ENCODE results near the gene RAPH1.
"Not testable (repeated sequence)": the region's sequence is repeated elsewhere in the genome, so short reads cannot be mapped to it uniquely, and the experiment has no call there.

Gene RAPH1

DNA sequence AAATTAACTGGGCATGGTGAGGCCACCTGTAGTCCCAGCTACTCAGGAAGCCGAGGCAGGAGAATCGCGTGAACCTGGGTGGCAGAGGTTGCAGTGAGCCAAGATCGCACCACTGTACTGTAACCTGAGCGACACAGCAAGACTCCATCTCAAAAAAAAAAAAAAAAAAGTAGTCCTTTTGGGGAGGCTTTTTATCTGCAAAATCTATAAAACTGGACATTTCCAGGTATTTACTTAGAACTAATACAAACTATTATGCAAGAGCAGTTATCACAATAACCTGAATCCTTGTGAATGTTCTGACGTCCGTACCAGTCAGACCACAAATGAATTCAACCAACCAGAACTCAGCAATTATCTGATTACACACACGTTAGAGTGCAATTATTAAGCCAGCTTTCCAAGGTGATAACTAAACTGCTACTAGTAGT lies 8.8 kb upstream of the RAPH1 start:
- no peak for DNase-seq

DNA sequence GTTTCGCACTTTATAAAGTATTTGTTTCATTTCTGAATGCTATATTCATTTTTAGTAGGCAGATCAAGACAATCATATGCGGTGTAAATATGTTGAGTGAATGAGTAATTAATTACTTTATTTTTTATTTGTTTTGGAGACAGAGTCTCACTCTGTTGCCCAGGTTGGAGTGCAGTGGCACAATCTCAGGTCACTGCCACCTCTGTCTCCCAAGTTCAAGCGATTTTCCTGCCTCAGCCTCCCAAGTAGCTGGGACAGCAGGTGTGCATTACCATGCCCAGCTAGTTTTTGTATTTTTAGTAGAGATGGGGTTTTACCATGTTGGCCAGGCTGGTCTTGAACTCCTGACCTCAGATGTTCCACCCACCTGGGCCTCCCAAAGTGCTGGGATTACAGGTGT lies 5.5 kb upstream of the RAPH1 start:
- DNase-seq = not testable (repeated sequence)

DNA sequence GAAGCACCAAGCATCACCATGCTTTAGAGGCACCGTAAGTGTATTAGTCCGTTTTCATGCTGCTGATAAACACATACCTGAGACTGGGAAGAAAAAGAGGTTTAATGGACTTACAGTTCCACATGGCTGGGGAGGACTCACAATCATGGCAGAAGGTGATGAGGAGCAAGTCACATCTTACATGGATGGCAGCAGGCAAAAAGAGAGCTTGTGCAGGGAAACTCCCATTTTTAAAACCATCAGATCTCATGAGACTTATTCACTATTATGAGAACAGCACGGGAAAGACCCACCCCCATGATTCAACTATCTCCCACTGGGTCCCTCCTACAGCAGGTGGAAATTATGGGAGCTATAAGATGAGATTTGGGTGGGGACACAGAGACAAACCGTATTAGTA lies 3.1 kb upstream of the RAPH1 start:
- DNase-seq = not testable (repeated sequence)

DNA sequence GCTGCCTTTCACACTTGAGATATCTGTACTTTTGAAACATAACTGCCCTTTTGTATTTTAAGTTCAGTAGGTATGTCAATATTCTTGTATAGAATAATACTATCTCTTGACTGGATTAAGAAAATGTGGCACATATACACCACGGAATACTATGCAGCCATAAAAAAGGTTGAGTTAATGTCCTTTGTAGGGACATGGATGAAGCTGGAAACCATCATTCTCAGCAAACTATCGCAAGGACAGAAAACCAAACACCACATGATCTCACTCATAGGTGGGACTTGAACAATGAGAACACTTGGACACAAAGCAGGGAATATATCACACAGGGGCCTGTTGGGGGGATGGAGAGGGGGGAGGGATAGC lies 1.5 kb upstream of the RAPH1 start:
- not testable (repeated sequence) for DNase-seq

DNA sequence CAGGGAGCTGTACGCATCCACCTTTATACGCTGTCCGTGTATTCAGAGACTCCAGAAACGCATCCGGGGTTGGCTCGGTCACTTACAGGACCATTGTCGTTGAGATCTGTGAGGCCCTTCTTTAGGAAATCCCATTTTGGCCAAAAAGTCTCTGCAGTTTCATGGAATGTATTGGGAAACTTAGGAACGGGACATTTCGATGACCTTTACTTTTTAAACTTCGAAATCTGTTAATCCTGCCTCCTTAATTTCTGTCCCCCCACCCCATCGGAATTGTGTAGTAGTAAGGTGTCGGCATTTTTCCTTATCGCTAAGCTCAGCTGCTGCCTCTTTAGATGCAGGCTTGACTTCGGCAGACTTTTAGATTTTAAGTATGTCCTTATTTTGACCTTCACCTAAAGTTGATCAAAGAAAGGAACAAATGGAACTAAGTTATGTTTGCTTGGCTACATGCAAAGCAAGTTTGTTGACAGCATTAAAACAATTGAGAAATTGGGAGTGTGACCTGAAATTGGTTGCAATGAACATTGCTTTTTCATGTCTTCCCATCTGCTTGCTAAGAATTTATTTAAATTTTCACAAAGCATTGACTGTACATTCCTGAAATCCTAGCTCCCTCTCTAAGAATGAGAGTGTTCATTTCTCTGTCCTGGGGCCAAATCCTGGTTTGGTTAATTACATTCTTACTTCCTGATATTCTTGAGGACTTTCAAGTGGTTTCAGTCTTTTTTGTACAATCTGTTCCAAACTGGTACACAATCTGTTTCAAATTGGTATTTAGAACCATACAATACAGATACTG lies 884 bp upstream of the RAPH1 start:
- DNase-seq = no peak

DNA sequence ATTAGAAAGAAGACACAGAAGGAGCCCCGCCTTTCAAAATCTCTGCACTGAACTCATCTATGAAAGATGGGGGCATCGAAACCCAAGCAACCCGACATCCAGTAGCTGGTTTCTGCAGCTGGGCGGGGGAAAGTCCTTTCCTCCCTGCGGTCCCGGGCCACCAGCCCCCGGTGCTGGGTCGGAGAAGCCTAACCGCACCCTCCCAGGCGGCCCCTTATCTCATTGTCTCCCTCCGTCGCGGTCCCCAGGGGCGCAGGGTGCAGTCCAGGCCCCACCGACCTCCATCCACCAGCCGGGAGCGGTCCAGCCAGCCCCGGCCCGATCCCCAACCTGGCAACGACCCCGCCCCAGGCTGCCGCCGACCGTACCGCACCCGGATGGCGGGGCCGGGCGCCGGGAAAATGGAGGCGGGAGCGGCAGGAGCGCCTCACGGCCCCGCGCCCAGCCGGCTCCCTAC lies 452 bp downstream of the RAPH1 start:
- no peak for DNase-seq

DNA sequence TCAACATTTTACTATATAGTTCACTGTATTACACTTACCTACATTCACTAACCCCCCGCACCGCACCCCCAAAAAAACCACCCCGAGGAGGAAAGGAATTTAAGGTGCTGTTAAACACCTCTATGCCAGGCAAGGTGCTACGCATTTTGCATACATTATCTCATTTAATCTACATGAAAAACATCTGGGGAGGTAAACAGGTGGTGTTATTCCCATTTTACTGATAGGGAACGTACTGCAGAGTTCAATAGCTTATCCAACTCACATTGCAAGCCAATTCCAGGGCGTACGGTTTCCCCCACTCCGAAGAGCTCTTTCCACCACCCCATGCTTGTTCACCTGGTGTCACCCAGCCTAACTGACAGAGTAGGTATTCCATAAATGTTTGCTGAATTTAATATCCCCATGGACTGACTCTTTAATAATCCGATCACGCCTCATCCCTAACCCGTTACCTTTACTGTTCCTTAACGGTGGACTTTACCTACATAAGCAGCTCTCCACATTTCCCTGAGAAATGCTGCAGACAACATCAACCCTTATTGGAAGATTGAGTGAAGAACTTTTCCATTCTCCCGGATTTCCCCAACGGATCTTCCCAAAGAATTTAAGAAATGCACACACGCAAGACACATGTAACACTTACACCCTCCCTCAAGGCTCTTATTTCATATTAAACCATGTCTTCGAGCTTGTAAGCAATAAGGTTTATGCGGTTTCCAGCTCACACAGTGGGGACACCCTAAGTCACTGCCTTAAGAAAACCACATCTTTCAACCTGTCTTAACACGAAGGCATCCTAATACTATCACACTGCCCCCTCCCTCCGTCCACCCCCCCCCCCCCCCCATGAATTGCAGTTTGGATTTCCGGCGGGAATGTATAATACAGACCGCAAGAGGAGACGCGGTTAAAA lies 1.2 kb downstream of the RAPH1 start:
- DNase-seq = no peak

DNA sequence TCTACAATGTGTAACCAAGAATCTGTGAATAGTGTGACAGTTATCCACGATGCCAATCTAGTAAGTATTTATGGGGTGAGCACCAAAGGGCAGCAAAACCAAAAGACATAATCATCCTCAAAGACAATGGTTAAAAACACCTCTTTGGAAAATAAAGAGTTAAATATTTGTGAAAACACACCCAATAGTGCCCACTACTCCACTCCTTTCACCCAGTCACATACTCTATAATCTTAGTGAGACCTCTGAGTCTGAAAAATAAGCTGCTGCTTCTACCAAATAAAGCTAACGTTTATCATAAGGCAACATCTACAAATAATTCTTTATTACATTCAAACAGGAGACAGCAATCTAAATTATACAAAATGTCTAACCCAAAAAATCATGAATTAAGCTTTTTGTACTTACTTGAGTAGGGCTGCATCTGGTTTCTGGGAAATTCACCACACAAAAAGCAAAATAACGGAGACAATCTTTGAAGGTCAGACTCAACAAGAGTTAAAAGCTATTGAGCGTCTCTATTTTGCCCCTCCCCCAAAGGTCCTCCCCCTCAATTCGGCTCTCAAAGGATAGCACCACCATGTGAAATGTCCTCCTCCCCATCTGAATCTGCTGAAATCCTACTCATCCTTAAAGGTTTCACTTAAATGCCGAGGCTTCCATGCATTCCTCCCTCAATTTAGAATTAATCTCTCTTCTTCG lies 2.0 kb downstream of the RAPH1 start:
- DNase-seq = no peak

DNA sequence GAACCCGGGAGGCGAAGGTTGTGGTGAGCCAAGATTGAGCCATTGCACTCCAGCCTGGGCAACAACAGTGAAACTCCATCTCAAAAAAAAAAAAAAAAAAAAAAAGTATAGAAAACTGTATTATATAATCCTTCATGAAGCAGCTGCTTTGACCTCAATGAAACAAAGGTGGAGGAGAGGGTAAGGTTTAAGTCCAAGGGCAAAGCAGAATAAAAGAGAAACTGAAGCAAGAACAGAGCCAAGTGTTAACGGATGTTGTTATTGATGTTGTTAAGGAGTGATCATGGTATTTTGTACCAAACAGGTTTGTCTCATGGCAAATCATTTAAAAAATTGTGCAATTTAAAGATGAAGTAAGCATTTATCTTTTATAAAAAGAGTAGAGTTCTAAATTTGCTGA lies 7.4 kb downstream of the RAPH1 start:
- DNase-seq = no peak

DNA sequence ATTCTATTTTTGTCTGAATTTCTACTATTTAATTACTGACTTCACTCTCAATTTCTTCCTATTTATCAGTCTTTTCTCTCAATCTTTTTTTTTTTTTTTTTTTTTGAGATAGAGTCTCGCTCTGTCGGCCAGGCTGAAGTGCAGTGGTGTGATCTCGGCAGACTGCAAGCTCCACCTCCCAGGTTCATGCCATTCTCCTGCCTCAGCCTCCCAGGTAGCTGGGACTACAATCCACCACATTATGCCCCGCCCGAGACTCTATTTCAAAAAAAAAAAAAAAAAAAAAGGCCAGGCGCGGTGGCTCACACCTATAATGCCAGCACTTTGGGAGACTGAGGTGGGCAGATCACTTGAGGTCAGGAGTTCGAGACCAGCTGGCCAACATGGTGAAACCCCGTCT lies 21.8 kb downstream of the RAPH1 start:
- DNase-seq = not testable (repeated sequence)

DNA sequence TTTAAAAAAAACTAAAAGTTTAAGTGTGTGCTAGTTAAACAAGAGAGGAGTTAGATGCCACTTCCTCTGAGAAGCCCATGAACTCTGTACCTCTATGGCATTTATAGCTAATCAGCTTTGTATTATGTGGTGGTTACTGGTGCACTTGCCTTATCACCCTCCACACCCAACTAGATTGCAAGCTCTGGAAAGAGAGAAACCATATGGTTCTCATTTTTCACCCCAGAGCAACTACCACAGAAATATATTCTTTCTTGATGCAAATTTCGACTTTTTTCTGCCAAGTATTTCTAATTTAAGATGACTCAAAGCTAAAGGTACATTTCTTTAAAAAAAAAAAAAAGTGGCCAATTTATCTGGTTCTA lies 24.2 kb downstream of the RAPH1 start:
- no peak for DNase-seq

DNA sequence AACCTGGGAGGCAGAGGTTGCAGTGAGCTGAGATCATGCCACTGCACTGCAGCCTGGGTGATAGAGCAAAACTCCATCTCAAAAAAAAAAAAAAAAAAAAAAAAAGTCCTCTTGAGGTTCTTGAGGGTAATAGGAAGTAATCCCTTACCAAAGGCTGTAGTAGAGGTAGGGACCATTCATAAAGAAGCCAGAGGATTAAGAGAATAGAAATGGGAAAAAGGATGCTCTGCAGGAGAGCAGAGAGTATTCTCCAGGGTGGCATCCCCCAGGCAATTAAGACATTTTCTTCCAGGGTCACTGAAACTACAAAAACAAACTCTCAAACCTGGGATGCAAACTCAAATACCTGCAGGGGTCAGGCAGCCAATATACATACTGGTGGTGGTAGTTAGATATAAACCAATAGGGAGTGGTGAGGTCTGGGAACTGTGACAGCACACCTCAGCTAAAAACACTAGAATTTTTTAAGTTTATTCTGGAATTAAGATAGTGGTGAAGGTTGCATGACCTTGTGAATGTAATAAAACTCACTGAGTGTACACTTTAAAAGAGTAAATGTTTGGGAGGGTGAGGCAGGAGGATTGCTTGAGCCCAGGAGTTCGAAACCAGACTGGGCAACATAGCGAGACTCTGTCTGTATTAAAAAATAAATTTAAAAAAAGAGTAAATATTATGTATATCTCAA lies 24.7 kb downstream of the RAPH1 start:
- no peak for DNase-seq

DNA sequence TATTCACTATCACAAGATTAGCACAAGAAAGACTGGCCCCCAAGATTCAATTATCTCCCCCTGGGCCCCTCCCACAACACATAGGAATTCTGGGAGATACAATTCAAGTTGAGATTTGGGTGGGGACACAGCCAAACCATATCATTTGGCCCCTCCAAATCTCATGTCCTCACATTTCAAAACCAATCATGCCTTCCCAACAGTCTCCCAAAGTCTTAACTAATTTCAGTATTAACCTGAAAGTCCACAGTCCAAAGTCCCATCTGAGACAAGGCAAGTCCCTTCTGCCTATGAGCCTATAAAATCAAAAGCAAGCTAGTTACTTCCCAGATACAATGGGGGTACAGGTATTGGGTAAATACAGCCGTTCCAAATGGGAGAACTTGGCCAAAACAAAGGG lies 31.6 kb downstream of the RAPH1 start:
- not testable (repeated sequence) for DNase-seq

DNA sequence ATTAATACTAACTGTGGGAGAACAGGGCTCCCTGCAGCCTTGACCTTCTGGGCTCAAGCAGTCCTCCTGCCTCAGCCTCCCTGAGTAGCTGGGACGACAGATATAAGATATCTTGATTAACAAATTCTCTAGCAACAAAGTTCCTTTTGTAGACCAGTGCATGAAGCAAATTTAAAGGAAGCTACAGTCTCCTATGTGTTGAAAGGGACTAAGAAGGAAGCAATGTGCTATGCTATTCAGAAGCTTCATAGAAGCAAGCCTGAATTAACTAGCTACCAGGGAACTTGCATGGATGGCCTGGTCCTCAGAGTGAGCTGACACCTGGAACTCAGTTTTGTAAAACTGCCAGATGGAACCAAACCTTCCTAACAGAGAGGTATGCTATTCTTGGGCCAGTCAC lies 33.2 kb downstream of the RAPH1 start:
- no peak for DNase-seq

DNA sequence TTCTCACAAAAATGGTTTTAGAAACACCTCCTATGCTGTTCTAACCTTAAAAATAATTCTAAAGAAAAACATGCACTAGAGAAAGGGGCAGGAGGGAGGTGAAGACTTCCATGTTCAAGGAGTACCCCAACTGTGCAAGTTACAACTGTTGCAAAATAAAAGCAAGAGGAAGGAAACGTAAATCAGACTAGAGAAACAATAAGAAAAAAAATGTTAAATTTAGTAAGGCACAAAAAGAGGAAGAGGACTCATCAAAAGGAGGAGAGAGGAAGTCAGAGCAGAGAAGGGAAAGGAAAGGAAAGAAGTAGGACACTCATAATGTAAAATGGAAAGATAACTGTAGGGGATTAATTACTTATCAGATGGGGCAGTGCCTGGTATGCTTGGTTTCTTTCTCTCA lies 34.1 kb downstream of the RAPH1 start:
- DNase-seq = no peak

DNA sequence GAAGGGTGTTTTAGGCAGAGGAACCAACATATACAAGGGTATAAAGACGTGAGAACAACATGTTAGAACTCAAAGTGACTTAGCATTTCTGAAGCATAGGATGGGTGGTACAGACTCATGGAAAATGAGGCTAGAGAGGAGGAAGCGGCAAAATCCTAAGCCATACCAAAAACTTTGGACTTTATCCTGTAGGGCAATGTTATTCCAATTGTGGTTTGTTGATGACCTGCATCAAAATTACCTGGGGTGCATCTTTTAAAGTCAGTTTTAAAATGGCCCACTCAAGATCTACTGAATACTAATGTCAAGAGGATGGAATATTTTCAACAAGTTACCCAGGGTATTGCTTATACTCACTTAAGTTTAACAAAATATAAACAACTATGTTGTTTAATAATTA lies 34.8 kb downstream of the RAPH1 start:
- DNase-seq = no peak

DNA sequence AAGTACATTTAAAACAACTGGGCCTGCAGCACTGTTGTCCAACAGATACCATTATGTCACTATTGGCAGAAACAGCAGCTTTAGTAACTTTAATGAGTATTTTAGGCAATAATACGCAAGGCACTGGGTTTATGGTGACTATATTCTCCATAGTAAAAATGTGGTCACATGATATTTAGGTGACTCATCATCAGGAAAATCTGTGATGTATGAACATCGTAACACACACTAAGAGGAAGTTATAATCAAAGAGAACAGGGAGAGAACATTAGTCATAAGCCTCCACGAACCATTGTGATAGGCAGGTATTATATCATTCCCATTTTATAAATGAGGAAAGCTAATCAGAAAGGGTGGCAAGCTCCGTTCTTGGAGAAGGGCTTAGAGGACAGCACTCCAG lies 36.9 kb downstream of the RAPH1 start:
- no peak for DNase-seq

DNA sequence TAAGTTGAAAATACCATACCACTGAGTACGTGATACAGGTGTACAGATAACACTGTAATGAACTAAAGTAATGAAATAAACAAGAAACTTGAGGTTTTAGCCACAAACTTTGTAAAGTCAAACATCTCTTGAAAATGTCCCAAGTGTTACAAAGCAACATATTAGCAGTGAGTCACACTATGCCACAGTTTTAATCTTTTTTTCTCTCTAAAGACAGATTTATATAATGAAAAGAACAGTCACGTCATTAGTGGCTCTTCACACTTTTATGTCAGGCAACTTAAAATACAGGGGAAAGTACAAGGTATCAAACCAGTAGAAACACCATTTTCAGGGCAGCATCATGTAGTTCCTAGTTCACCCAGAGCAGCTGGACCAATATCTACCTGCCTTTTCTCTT lies 42.1 kb downstream of the RAPH1 start:
- DNase-seq = no peak

DNA sequence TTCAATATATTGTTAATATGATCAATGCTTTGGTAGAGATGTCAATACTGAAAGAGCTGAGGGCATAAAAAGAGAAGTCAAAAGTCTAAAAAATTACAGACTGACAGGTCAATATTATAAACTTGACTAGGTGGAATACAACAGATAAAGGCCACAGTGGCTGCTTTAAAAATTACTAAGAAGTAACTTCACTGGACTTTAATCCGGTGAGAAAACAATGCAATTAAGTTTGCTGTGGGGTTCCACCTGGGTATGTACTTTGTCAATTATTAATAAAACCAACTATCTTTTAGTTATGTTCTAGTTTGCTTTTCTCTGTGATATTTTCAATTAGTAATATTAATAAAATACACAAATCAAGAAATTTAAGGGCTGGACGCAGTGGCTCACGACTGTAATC lies 44.7 kb downstream of the RAPH1 start:
- DNase-seq = no peak

DNA sequence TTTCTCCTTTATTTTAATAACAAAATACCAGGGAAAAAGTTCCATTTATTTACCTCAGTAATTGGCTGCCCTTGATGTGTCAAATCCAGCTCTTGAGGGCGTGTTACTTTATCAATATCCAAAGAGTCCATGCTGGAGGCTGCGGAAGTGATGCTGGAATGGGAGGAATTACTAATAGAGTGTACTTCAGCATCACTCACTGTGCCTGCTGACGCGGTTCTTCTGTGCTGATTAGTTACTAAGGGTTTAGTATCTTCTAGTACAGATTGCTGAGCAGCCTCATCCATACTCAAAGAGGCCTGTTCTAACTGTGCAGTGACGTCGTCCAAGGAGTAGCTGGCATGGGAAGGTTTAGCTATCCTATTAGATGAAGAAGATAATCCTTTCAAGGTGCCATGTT lies 45.6 kb downstream of the RAPH1 start:
- DNase-seq = no peak

DNA sequence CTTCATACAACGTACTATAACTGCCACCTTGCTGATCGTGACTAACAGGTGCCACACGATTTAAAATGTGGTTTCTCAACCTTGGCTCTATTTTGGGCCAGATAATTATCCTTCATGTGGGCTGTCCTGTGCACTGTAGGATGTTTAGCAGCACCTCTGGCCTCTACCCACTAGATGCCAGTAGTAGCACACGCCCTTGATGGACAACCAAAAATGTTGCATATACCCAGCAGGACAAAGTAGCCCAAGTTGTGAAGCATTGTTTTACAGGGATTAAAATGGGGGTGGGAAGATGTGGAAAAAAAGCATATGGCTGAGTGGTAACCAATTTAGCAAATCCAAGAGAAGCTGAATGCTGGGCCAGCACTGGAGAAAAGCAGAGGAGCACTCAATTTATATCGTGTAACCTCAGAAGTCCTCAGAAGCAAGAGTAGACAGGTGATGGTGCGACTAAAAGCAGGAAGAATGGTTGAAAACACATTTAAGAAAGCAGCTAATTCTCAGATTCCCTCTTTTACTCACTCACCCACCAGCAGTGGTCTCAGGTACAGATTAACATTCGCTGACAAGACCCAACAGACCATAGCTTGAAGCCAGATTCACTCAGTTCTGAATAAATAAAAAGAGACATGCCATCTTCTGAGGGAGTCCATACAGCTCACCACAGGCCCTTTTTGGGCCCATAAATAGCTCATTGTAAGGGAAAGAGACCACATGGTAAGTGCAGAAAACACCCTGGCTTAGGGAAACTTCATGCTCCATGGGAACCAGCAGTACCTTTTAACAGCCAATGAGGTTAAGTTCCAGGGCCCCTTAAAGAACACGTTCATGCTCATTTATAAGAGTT lies 50.6 kb downstream of the RAPH1 start:
- DNase-seq = no peak

DNA sequence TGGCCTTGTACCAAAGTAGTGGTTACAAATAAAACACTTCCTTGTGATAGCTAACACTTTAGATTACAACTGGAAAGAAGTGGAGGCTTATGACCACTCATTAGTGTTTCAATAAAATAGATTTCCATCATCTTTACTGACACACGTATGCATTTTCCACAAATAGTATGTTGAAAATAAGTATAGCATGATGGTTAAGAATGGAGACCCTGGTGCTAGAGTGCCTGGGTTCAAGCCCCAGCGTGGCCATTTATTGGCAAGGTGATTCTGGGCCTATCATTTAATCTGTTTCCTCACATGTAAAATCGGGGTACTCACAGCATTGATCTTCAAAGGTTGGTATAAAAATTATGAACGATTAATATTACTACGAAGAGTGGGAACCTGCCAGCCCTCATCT lies 54.5 kb downstream of the RAPH1 start:
- no peak for DNase-seq

Data from GOT3 (cell line).